ES-I3 (cell line): ENCODE results near the gene FAM78A.
"Not testable (repeated sequence)": the region's sequence is repeated elsewhere in the genome, so short reads cannot be mapped to it uniquely, and the experiment has no call there.

Experiments used
- H3K36me3 ChIP-seq: 2 replicates; pipeline ENCODE4 v1.6.1; 2013; ENCODE audit warnings: mild to moderate bottlenecking, low read length, control low read depth, moderate library complexity; ENCODE audit not compliant: insufficient read depth
- H3K4me1 ChIP-seq: 2 replicates; pipeline ENCODE4 v1.6.1; 2013; ENCODE audit warnings: mild to moderate bottlenecking, control low read depth, low read length; ENCODE audit not compliant: insufficient read depth
- H3K9ac ChIP-seq: 2 replicates; pipeline ENCODE4 v1.6.1; 2013; ENCODE audit warnings: low read depth, mild to moderate bottlenecking, low read length, moderate library complexity
- H3K9me3 ChIP-seq: 2 replicates; pipeline ENCODE4 v1.6.1; 2013; ENCODE audit warnings: mild to moderate bottlenecking, low read length, moderate library complexity; ENCODE audit not compliant: control insufficient read depth, insufficient read depth

The FAM78A gene

GRCh38 chr9:131257266-131258025, 18.9 kb downstream of the FAM78A start:
- no peak overlapping the region for H3K9ac ChIP-seq
- peaks cover 11% of the 10 kb centered on the region; the same call in 1 of the 2 replicates for H3K4me1 ChIP-seq
- H3K9me3 ChIP-seq: no peaks in the 10 kb centered on the region
- H3K36me3 ChIP-seq: no peaks in the 10 kb centered on the region

- Histone ChIP-seq H3K9me3 (no peaks in the 10 kb centered on the region), H3K9ac (no peak overlapping the region), H3K4me1 (peaks cover 11% of the 10 kb centered on the region; the same call in 1 of the 2 replicates), H3K36me3 (no peaks in the 10 kb centered on the region)
Measured at GRCh38 chr9:131255676-131256197, 20.6 kb downstream of the FAM78A start.

- H3K9ac ChIP-seq: no peak overlapping the region
Measured at GRCh38 chr9:131254626-131255025, 21.7 kb downstream of the FAM78A start.

GRCh38 chr9:131253891-131254491, 22.3 kb downstream of the FAM78A start:
- H3K4me1 ChIP-seq: peaks cover 11% of the 10 kb centered on the region; the same call in 1 of the 2 replicates
- no peak overlapping the region for H3K9ac ChIP-seq
- H3K36me3 ChIP-seq: no peaks in the 10 kb centered on the region
- no peaks in the 10 kb centered on the region for H3K9me3 ChIP-seq

More at GRCh38 chr9:131254626-131255025, 21.7 kb downstream of the FAM78A start:
- no peaks in the 10 kb centered on the region for H3K36me3 ChIP-seq
- no peaks in the 10 kb centered on the region for H3K9me3 ChIP-seq
- H3K4me1 ChIP-seq: peaks cover 11% of the 10 kb centered on the region; the same call in 1 of the 2 replicates

GRCh38 chr9:131252120-131252519, 24.2 kb downstream of the FAM78A start:
- H3K4me1 ChIP-seq: peaks cover 11% of the 10 kb centered on the region; the same call in 1 of the 2 replicates
- no peak overlapping the region for H3K9ac ChIP-seq
- H3K36me3 ChIP-seq: no peaks in the 10 kb centered on the region
- H3K9me3 ChIP-seq: no peaks in the 10 kb centered on the region

- no peaks in the 10 kb centered on the region for H3K4me1 ChIP-seq
- no peaks in the 10 kb centered on the region for H3K36me3 ChIP-seq
- H3K9me3 ChIP-seq: peaks cover 3% of the 10 kb centered on the region; the same call in 1 of the 2 replicates
- no peak overlapping the region for H3K9ac ChIP-seq
Measured at GRCh38 chr9:131246618-131247017, 29.7 kb downstream of the FAM78A start.

- not testable (repeated sequence) for H3K36me3 ChIP-seq, H3K4me1 ChIP-seq, H3K9me3 ChIP-seq, H3K9ac ChIP-seq
Measured at GRCh38 chr9:131244331-131244730, 32.0 kb downstream of the FAM78A start.

- peaks cover 3% of the 10 kb centered on the region; the same call in 1 of the 2 replicates for H3K9me3 ChIP-seq
- H3K9ac ChIP-seq: no peak overlapping the region
- H3K36me3 ChIP-seq: no peaks in the 10 kb centered on the region
- H3K4me1 ChIP-seq: peaks cover 13% of the 10 kb centered on the region
Measured at GRCh38 chr9:131240047-131240921, 36.0 kb downstream of the FAM78A start.

- H3K4me1 ChIP-seq: peaks cover 13% of the 10 kb centered on the region
- no peak overlapping the region for H3K9ac ChIP-seq
- peaks cover 3% of the 10 kb centered on the region; the same call in 1 of the 2 replicates for H3K9me3 ChIP-seq
- H3K36me3 ChIP-seq: no peaks in the 10 kb centered on the region
Measured at GRCh38 chr9:131239161-131239975, 36.9 kb downstream of the FAM78A start.

- peaks cover 3% of the 10 kb centered on the region; the same call in 1 of the 2 replicates for H3K9me3 ChIP-seq
- peaks cover 7% of the 10 kb centered on the region for H3K36me3 ChIP-seq
- peaks cover 13% of the 10 kb centered on the region for H3K4me1 ChIP-seq
- H3K9ac ChIP-seq: no peak overlapping the region
Measured at GRCh38 chr9:131238402-131239021, 37.8 kb downstream of the FAM78A start.

- peaks cover 13% of the 10 kb centered on the region for H3K4me1 ChIP-seq
- peaks cover 7% of the 10 kb centered on the region for H3K36me3 ChIP-seq
- H3K9me3 ChIP-seq: peaks cover 2% of the 10 kb centered on the region; the same call in 1 of the 2 replicates
- H3K9ac ChIP-seq: no peak overlapping the region
Measured at GRCh38 chr9:131237931-131238401, 38.3 kb downstream of the FAM78A start.

- no peaks in the 10 kb centered on the region for H3K9me3 ChIP-seq
- peaks cover 13% of the 10 kb centered on the region for H3K4me1 ChIP-seq
- H3K9ac ChIP-seq: no peak overlapping the region
- H3K36me3 ChIP-seq: peaks cover 10% of the 10 kb centered on the region
Measured at GRCh38 chr9:131237291-131237690, 39.0 kb downstream of the FAM78A start.

- Histone ChIP-seq H3K36me3 (peaks cover 12% of the 10 kb centered on the region), H3K9ac (no peak overlapping the region), H3K9me3 (no peaks in the 10 kb centered on the region), H3K4me1 (peaks cover 13% of the 10 kb centered on the region)
Measured at GRCh38 chr9:131236761-131237160, 39.5 kb downstream of the FAM78A start.
